ENCODE results near the gene FBLN2.
A peak's percentile ranks its signal among the peaks of the same experiment; 100 is the strongest.

FBLN2 gene

DNA sequence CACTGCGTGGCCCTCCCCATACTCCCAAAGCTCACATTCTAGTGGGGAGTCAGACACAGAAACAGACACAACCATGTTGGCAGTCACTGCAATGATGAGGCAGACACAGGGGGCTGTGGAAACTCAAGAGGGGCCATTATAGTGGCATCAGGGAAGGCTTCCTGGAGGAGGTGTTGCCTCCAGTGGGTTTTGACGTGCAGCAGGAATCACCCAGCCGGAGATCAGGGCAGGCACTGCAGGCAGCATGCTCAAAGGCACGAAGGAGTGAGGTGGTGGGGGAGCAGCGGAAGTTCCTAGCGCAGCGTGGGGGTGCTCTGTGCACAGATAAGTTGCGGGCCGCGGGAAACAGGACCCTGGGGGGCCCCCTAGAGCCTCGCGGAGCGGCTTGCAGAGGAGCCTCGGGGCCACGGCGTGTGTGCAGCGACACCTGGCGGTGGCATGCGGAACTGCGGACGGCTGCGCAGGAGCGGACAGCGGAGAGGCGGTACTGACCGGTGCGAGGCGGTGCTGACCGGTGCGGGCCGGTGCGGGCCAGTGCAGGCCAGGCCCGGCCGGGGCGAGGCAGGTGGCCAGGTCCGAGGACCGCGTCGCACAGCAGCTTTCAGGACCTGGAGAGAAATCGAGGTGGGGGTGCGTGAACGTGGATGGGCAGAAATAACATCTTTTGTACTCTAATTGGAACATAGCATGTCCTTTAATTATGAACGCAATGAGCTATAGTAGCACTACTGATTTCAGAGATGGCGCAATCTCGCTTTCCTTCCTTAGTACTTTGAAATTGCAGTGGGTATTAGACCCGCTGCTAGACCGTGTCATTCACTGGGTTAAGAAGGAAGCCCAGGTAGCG lies 101.5 kb downstream of the FBLN2 start:
- Histone ChIP-seq H3K9me3 (no peaks in the 10 kb centered on the region), H3K4me1 (ENCODE audit: control insufficient read depth in 1 of 2, insufficient read depth in 1 of 2, low read depth in 1 of 2, low read length in 1 of 2) (peaks cover 6% of the 10 kb centered on the region in 2 experiments), H3K4me3 (ENCODE audit: low read depth in 1 of 2, low read length in 1 of 2) (no peak overlapping the region), H3K27me3 (peaks cover 83% of the 10 kb centered on the region), H3K27ac (no peak overlapping the region), H3K36me3 (no peaks in the 10 kb centered on the region)
- TF ChIP-seq, protein P1, sequence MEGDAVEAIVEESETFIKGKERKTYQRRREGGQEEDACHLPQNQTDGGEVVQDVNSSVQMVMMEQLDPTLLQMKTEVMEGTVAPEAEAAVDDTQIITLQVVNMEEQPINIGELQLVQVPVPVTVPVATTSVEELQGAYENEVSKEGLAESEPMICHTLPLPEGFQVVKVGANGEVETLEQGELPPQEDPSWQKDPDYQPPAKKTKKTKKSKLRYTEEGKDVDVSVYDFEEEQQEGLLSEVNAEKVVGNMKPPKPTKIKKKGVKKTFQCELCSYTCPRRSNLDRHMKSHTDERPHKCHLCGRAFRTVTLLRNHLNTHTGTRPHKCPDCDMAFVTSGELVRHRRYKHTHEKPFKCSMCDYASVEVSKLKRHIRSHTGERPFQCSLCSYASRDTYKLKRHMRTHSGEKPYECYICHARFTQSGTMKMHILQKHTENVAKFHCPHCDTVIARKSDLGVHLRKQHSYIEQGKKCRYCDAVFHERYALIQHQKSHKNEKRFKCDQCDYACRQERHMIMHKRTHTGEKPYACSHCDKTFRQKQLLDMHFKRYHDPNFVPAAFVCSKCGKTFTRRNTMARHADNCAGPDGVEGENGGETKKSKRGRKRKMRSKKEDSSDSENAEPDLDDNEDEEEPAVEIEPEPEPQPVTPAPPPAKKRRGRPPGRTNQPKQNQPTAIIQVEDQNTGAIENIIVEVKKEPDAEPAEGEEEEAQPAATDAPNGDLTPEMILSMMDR (IDR thresholded peaks at IDR 0.05): peak; percentile 96

GRCh38 chr3:13651057-13651400 lies 102.1 kb downstream of the FBLN2 start:
- Histone ChIP-seq H3K4me3 (ENCODE audit: low read depth in 1 of 2, low read length in 1 of 2) (no peak overlapping the region), H3K36me3 (no peaks in the 10 kb centered on the region), H3K4me1 (ENCODE audit: control insufficient read depth in 1 of 2, insufficient read depth in 1 of 2, low read depth in 1 of 2, low read length in 1 of 2) (peaks cover 6% of the 10 kb centered on the region in 2 experiments), H3K9me3 (no peaks in the 10 kb centered on the region), H3K27me3 (peaks cover 88% of the 10 kb centered on the region), H3K27ac (no peak overlapping the region)
- TF ChIP-seq, protein P1 (IDR thresholded peaks at IDR 0.05): no peak

DNA sequence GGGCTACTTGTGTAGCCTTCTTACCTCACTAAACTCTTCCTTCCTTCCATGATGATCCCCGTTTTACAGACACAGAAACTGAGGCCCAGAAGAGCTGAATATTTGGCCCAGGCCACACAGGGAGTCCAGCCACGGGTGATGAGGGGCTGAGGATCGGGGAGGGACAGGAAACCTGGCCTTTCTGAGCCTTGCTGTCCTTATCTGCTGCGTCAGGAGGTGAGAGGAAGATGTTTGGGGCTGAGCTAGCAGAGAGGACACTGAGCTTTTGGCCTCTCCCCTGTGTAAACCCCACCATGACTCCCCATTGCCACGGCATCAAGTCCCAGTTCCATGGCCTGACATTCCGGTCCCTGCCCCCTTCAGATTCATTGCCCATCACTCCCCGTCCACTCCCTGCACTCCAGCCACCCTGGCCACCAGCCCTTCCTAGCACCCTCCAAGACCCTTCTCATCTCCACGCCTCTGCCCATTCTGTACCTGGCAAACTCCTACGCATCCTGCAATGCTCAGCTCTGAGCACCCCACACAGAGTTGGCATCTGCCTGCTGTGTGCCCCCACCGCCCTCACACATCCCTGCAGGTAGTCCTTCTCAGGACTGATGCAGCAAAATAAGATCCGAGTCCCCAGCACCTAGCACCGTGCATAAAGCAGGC lies 103.0 kb downstream of the FBLN2 start:
- H3K27ac ChIP-seq: no peak overlapping the region
- H3K27me3 ChIP-seq: peaks cover 88% of the 10 kb centered on the region
- H3K4me3 ChIP-seq (ENCODE audit: low read depth in 1 of 2, low read length in 1 of 2): no peak overlapping the region
- H3K9me3 ChIP-seq: no peaks in the 10 kb centered on the region
- H3K4me1 ChIP-seq (ENCODE audit: control insufficient read depth in 1 of 2, insufficient read depth in 1 of 2, low read depth in 1 of 2, low read length in 1 of 2): peaks cover 6% of the 10 kb centered on the region in 2 experiments
- TF ChIP-seq, protein P1 (IDR thresholded peaks at IDR 0.05): no peak
- no peaks in the 10 kb centered on the region for H3K36me3 ChIP-seq

- Histone ChIP-seq H3K9me3 (no peaks in the 10 kb centered on the region), H3K4me3 (ENCODE audit: low read depth in 1 of 2, low read length in 1 of 2) (no peak overlapping the region), H3K4me1 (ENCODE audit: control insufficient read depth in 1 of 2, insufficient read depth in 1 of 2, low read depth in 1 of 2, low read length in 1 of 2) (peaks cover 6% of the 10 kb centered on the region in 2 experiments), H3K27ac (no peak overlapping the region), H3K36me3 (no peaks in the 10 kb centered on the region), H3K27me3 (peaks cover 88% of the 10 kb centered on the region)
- TF ChIP-seq, protein P1 (IDR thresholded peaks at IDR 0.05): no peak
Measured at GRCh38 chr3:13652728-13653127, 103.8 kb downstream of the FBLN2 start.

DNA sequence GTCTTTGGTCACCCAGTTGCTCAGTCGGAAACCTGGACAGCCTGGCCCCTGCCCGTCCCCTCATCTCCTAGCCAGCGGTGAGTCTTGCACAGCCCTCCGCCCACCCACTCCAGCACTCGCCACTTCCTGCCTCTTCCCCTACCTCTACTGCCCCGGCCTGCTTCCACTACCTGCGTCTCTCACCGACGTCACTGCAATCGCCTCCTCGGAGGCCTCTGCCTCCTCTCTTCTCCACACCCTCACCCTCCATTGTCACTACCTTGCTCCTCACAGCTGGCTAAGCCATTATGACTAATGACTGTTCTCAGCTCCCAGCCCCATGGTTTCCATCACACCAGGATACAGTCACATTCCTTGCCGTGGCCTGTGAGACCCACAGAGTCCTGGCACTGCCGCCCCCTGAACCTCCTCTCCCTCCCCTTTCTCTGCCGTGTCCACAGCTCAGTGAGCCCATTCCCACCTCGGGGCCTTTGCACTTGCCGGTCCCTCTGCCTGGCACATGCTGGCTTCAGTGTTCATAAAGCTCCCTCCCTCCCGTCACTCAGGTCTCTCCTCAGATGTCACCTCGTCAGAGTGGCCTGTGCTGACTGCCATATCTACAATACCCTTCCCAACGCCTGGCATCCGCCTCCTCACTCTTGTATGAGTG lies 104.8 kb downstream of the FBLN2 start:
- TF ChIP-seq, protein P1 (IDR thresholded peaks at IDR 0.05): no peak
- Histone ChIP-seq H3K27ac (no peak overlapping the region), H3K36me3 (no peaks in the 10 kb centered on the region), H3K4me3 (ENCODE audit: low read depth in 1 of 2, low read length in 1 of 2) (no peak overlapping the region), H3K9me3 (no peaks in the 10 kb centered on the region), H3K4me1 (ENCODE audit: control insufficient read depth in 1 of 2, insufficient read depth in 1 of 2, low read depth in 1 of 2, low read length in 1 of 2) (peaks cover 6% of the 10 kb centered on the region in 2 experiments), H3K27me3 (peaks cover 88% of the 10 kb centered on the region)

Data from neutrophil (primary cell).